ENCODE measurements around the gene DGKK. TPM values are rescaled to one million over a fixed set of nuclear protein-coding genes. Genes with fewer than 3 reads are reported as not detected.

DGKK gene
- total and polyA plus RNA-seq, 2 donors (not counting 1 experiment from before 2014, with no cell fraction given) = not detected

GRCh38 chrX:50386520-50386919, 84.1 kb downstream of the DGKK start:
- Histone ChIP-seq H3K27ac (ENCODE audit: insufficient read depth, low read length) (no peak overlapping the region), H4K20me1 (ENCODE audit: control insufficient read depth, extremely low read depth, insufficient read depth, low read length) (no peaks in the 10 kb centered on the region), H3K4me1 (ENCODE audit: control insufficient read depth, extremely low read depth, insufficient read depth, low read length) (no peaks in the 10 kb centered on the region), H3K36me3 (ENCODE audit: control insufficient read depth, insufficient read depth, low read length) (no peaks in the 10 kb centered on the region), H3K9me3 (ENCODE audit: control insufficient read depth, insufficient read depth, low read depth, low read length) (no peaks in the 10 kb centered on the region), H3K27me3 (ENCODE audit: control insufficient read depth, insufficient read depth, low read length) (no peaks in the 10 kb centered on the region), H3K9ac (ENCODE audit: insufficient read depth, low read length) (no peak overlapping the region), H2AFZ (ENCODE audit: low read length) (no peak overlapping the region), H3K4me3 (replicated peaks in 1 of 4; ENCODE audit: control extremely low read depth in 1 of 4, insufficient read depth in 1 of 4, low read depth in 3 of 4, low read length in 4 of 4) (no peak overlapping the region), H3K4me2 (ENCODE audit: extremely low read depth, insufficient read depth, low read length) (no peak overlapping the region), H3K79me2 (ENCODE audit: control insufficient read depth, insufficient read depth, low read length) (no peaks in the 10 kb centered on the region)
- TF ChIP-seq EZH2 (IDR thresholded peaks at IDR 0.05; ENCODE audit: low read length, missing control alignments) = no peak
- no peak for TF ChIP-seq CTCF (conservative IDR thresholded peaks at IDR 0.05 in 1 of 2, IDR thresholded peaks at IDR 0.05 in 1 of 2; ENCODE audit: low read depth in 1 of 2, low read length in 2 of 2)
- no peak for DNase-seq (ENCODE audit: low read depth in 2 of 2)

DNA sequence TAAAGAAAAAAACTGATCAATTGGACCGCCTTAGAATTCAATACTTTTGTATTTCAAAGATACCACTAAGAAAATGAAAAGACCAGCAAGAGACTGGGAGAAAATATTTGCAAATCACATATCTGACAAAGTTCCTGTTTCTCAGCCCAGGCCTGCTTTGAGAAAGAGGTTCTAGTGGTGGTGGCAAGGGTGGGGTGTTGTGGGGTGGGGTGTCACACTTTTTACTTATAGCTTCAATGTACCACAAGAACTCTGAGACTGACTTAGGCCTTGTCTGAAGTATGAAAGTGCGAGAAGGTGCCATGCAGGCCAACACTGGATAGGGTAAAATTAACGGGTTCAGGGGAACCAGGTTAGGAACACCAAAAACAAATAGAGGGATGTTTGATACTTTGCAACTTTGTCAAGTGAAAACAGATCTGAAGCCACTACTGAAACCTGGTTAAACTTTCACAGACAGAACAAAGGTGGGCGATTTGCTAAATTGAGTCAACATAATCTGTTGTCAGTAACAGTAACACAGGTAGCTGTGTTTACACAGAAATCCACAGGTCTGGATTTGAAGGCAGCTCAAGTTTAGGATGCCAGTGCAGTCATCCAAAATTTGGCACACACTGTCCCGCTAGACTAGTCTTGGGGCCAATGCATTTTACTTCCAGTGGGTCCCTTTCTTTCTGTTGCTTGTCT, 88.8 kb downstream of the DGKK start:
- Histone ChIP-seq H3K36me3 (ENCODE audit: control insufficient read depth, insufficient read depth, low read length) (no peaks in the 10 kb centered on the region), H3K27ac (ENCODE audit: insufficient read depth, low read length) (no peak overlapping the region), H2AFZ (ENCODE audit: low read length) (no peak overlapping the region), H3K4me1 (ENCODE audit: control insufficient read depth, extremely low read depth, insufficient read depth, low read length) (no peaks in the 10 kb centered on the region), H3K79me2 (ENCODE audit: control insufficient read depth, insufficient read depth, low read length) (no peaks in the 10 kb centered on the region), H3K4me2 (ENCODE audit: extremely low read depth, insufficient read depth, low read length) (no peak overlapping the region), H3K9ac (ENCODE audit: insufficient read depth, low read length) (no peak overlapping the region), H3K4me3 (replicated peaks in 1 of 4; ENCODE audit: control extremely low read depth in 1 of 4, insufficient read depth in 1 of 4, low read depth in 3 of 4, low read length in 4 of 4) (no peak overlapping the region), H3K27me3 (ENCODE audit: control insufficient read depth, insufficient read depth, low read length) (no peaks in the 10 kb centered on the region), H4K20me1 (ENCODE audit: control insufficient read depth, extremely low read depth, insufficient read depth, low read length) (no peaks in the 10 kb centered on the region), H3K9me3 (ENCODE audit: control insufficient read depth, insufficient read depth, low read depth, low read length) (no peaks in the 10 kb centered on the region)
- no peak for TF ChIP-seq EZH2 (IDR thresholded peaks at IDR 0.05; ENCODE audit: low read length, missing control alignments)
- no peak for TF ChIP-seq CTCF (conservative IDR thresholded peaks at IDR 0.05 in 1 of 2, IDR thresholded peaks at IDR 0.05 in 1 of 2; ENCODE audit: low read depth in 1 of 2, low read length in 2 of 2)
- no peak for DNase-seq (ENCODE audit: low read depth in 2 of 2)

DNA sequence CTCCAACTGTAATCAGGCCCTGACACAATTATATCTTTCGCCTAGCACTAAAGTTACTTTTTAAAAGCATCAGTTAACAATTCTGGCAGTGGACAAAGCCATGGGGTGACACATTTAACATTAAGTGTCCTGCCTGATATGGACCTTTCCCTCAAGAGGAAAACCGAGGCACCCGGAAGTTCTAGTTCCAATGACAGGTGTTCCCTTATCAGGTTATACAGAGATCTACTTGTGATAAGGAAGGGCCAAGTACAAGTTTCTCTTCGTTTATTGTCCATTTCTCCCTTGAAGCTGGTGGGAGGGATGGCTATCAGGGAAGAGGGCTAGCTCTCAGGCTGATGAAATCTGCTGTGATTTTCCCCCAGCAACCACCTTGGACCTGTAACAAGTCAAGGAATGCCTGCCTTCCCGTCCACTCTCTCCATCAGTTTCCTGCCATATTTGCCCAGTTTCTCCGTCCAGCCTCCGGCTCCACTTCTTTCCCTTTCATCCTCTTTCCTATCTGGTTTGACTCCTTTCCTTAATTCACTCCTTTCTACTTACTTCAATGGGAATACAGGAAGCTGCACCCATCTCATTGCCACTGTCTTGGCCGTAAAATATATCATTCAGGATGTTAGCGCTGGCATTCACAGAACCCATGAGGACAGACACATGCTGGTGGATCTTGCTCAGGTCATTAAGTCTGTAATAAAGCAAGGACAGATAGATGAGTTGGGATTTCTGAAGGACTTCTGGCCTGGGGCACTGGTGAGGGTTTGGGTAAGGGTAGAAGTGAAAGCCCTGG, 95.0 kb downstream of the DGKK start:
- H3K4me1 ChIP-seq (ENCODE audit: control insufficient read depth, extremely low read depth, insufficient read depth, low read length) = no peaks in the 10 kb centered on the region
- no peak for DNase-seq (ENCODE audit: low read depth in 2 of 2)
- TF ChIP-seq CTCF (conservative IDR thresholded peaks at IDR 0.05 in 1 of 2, IDR thresholded peaks at IDR 0.05 in 1 of 2; ENCODE audit: low read depth in 1 of 2, low read length in 2 of 2) (no peak), EZH2 (IDR thresholded peaks at IDR 0.05; ENCODE audit: low read length, missing control alignments) (no peak)
- H3K9me3 ChIP-seq (ENCODE audit: control insufficient read depth, insufficient read depth, low read depth, low read length) = no peaks in the 10 kb centered on the region
- no peak overlapping the region for H3K4me2 ChIP-seq (ENCODE audit: extremely low read depth, insufficient read depth, low read length)
- no peaks in the 10 kb centered on the region for H3K36me3 ChIP-seq (ENCODE audit: control insufficient read depth, insufficient read depth, low read length)
- H3K9ac ChIP-seq (ENCODE audit: insufficient read depth, low read length) = no peak overlapping the region
- H3K27me3 ChIP-seq (ENCODE audit: control insufficient read depth, insufficient read depth, low read length) = no peaks in the 10 kb centered on the region
- no peak overlapping the region for H3K27ac ChIP-seq (ENCODE audit: insufficient read depth, low read length)
- no peaks in the 10 kb centered on the region for H4K20me1 ChIP-seq (ENCODE audit: control insufficient read depth, extremely low read depth, insufficient read depth, low read length)
- no peak overlapping the region for H3K4me3 ChIP-seq (replicated peaks in 1 of 4; ENCODE audit: control extremely low read depth in 1 of 4, insufficient read depth in 1 of 4, low read depth in 3 of 4, low read length in 4 of 4)
- H3K79me2 ChIP-seq (ENCODE audit: control insufficient read depth, insufficient read depth, low read length) = no peaks in the 10 kb centered on the region
- no peak overlapping the region for H2AFZ ChIP-seq (ENCODE audit: low read length)
